ENCODE measurements around the gene LRMDA.

- TF ChIP-seq, protein P1, sequence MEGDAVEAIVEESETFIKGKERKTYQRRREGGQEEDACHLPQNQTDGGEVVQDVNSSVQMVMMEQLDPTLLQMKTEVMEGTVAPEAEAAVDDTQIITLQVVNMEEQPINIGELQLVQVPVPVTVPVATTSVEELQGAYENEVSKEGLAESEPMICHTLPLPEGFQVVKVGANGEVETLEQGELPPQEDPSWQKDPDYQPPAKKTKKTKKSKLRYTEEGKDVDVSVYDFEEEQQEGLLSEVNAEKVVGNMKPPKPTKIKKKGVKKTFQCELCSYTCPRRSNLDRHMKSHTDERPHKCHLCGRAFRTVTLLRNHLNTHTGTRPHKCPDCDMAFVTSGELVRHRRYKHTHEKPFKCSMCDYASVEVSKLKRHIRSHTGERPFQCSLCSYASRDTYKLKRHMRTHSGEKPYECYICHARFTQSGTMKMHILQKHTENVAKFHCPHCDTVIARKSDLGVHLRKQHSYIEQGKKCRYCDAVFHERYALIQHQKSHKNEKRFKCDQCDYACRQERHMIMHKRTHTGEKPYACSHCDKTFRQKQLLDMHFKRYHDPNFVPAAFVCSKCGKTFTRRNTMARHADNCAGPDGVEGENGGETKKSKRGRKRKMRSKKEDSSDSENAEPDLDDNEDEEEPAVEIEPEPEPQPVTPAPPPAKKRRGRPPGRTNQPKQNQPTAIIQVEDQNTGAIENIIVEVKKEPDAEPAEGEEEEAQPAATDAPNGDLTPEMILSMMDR (conservative IDR thresholded peaks at IDR 0.05; ENCODE audit: low read length): no peak
- TF ChIP-seq EZH2phosphoT487 (IDR thresholded peaks at IDR 0.05; ENCODE audit: borderline replicate concordance, low read depth, low read length): no peak
Observed at GRCh38 chr10:76497666-76498065, 1066.2 kb downstream of the LRMDA start.

All from OCI-LY7 (cell line).